RWPE2 (cell line): Measurements from ENCODE around the gene CALD1.

ENCODE experiments used
- ATAC-seq: fragments of 200-7000 bp; cut with Tn5 transposase; 3 replicates; pipeline ENCODE4 v1.9.1; 2021; ENCODE audit warnings: low read depth
- DNase-seq: peaks from one replicate; pipeline ENCODE4 v3.0.0-alpha.2; 2020; ENCODE audit warnings: low spot score
- H3K27ac ChIP-seq: fragments of 450-650 bp; 2 replicates; pipeline ENCODE4 v1.5.1; 2017; ENCODE audit warnings: mild to moderate bottlenecking; ENCODE audit not compliant: poor library complexity, severe bottlenecking
- H3K27me3 ChIP-seq: fragments of 250-450 bp; sonication (Bioruptor Pico); 2 replicates; pipeline ENCODE4 v1.5.1; 2021; ENCODE audit warnings: mild to moderate bottlenecking, moderate library complexity; ENCODE audit not compliant: insufficient read depth, poor library complexity, severe bottlenecking
- H3K36me3 ChIP-seq: fragments of 250-450 bp; sonication (Bioruptor Pico); 2 replicates; pipeline ENCODE4 v1.5.1; 2020; ENCODE audit warnings: low read depth, mild to moderate bottlenecking, moderate library complexity
- H3K4me1 ChIP-seq: fragments of 250-450 bp; sonication (Bioruptor Pico); 2 replicates; pipeline ENCODE4 v1.5.1; 2021; ENCODE audit warnings: mild to moderate bottlenecking, moderate library complexity; ENCODE audit not compliant: insufficient read depth, poor library complexity, severe bottlenecking
- H3K4me3 ChIP-seq: fragments of 250-450 bp; sonication (Bioruptor Pico); 2 replicates; pipeline ENCODE4 v1.5.1; 2021; ENCODE audit warnings: mild to moderate bottlenecking, moderate library complexity; ENCODE audit not compliant: severe bottlenecking
- H3K9me3 ChIP-seq: fragments of 250-450 bp; sonication (Bioruptor Pico); 2 replicates; pipeline ENCODE4 v1.5.1; 2021; ENCODE audit warnings: mild to moderate bottlenecking, moderate library complexity; ENCODE audit not compliant: severe bottlenecking
- CTCF ChIP-seq: fragments of 450-650 bp; IDR thresholded peaks from one replicate; pipeline ENCODE4 v1.5.1; 2017; ENCODE audit warnings: mild to moderate bottlenecking, moderate library complexity; ENCODE audit not compliant: poor library complexity, severe bottlenecking

Gene CALD1

GRCh38 chr7:134879815-134880475, 100.5 kb downstream of the CALD1 start:
- TF ChIP-seq CTCF, result no peak

DNA sequence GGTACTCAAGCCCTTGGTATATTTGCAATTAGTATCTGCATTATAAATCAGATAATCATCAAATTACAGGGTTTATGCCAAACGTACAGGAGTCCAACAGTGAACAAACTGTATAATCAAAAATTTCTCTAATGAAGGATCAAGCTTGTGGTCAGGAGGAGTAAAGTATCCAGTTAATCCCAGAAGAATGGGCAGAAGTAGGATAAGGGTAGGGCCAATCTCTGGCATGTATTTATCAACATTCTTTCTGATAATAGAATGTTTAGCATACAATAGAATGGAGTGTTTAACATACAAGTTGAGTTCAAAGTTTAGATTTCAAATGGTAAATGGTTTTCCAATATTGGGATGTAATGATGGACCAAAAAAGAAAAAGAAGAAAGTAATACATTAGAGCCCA, 103.0 kb downstream of the CALD1 start:
- no peaks in the 10 kb centered on the region for H3K27me3 ChIP-seq
- no peak for TF ChIP-seq CTCF
- H3K4me3 ChIP-seq, result no peak overlapping the region
- no peaks in the 10 kb centered on the region for H3K9me3 ChIP-seq
- ATAC-seq (no peak), DNase-seq (no peak)
- no peak overlapping the region for H3K27ac ChIP-seq
- H3K36me3 ChIP-seq, result no peaks in the 10 kb centered on the region
- H3K4me1 ChIP-seq, result peaks cover 20% of the 10 kb centered on the region

More at GRCh38 chr7:134879815-134880475, 100.5 kb downstream of the CALD1 start:
- ATAC-seq (no peak), DNase-seq (no peak)
- Histone ChIP-seq H3K9me3 (no peaks in the 10 kb centered on the region), H3K27ac (no peak overlapping the region), H3K27me3 (no peaks in the 10 kb centered on the region), H3K36me3 (no peaks in the 10 kb centered on the region), H3K4me3 (no peak overlapping the region), H3K4me1 (no peaks in the 10 kb centered on the region)

DNA sequence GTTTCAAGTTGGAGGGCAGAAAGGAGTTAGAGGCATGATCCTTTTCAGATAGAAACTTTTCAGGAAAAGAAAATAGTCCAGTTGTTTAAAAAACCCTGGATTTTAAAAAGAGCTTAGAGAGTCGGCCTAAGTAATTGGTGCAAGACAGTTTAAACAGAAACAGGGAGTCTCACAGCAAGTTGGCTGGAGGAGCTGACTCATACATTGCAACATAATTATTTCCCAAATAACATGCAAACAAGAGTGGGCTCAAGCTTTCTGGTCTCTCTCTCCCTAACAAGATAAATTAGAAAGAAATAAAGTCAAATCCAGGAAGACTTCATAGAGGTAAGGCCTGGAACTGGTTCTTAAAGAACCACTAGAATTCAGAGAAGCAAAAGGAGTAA, 106.5 kb downstream of the CALD1 start:
- Histone ChIP-seq H3K9me3 (no peaks in the 10 kb centered on the region), H3K27me3 (no peaks in the 10 kb centered on the region), H3K27ac (peak overlapping the region; percentile 76), H3K4me1 (peaks cover 30% of the 10 kb centered on the region), H3K36me3 (no peaks in the 10 kb centered on the region), H3K4me3 (no peak overlapping the region)
- ATAC-seq (peak; percentile 68), DNase-seq (no peak)
- no peak for TF ChIP-seq CTCF

DNA sequence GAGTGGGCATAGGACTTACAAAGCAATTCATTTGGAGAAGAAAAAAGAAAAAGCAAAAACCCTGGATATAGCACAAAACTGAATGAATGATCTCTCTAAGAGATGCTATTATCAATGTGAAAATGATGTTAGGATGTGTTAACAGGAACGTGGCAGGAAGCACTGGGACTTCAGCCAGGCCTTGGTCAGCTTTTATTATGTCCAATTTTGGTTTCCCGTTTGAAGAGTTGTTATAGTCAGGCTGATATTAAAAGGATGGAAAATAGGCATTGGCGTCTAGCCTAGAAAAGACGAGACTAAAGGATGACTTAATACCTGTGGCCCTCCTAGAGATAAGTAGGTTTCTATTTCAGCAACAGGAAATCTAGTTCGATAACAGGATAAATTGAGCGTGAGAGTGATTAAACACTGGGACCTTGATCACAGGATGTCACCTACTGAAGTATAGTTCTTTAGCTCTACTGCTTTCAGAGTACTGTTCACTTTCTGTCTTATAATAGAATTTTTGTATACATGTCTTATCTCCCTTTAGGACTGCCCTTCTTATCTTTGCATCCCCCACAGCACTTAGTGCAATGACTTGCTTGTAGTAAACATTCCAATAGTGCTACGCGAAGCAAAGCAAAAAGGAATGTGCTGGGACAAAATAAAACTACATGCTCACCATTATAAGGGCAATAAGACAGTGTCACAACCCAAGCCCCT, 107.1 kb downstream of the CALD1 start:
- TF ChIP-seq CTCF, result no peak
- peaks cover 32% of the 10 kb centered on the region for H3K4me1 ChIP-seq
- no peaks in the 10 kb centered on the region for H3K27me3 ChIP-seq
- no peaks in the 10 kb centered on the region for H3K9me3 ChIP-seq
- no peak for DNase-seq
- peak overlapping the region; percentile 76 for H3K27ac ChIP-seq
- ATAC-seq, result 0 out of 3 replicates have a peak, but pooled peaks have one; percentile 2
- no peak overlapping the region for H3K4me3 ChIP-seq
- H3K36me3 ChIP-seq, result no peaks in the 10 kb centered on the region

DNA sequence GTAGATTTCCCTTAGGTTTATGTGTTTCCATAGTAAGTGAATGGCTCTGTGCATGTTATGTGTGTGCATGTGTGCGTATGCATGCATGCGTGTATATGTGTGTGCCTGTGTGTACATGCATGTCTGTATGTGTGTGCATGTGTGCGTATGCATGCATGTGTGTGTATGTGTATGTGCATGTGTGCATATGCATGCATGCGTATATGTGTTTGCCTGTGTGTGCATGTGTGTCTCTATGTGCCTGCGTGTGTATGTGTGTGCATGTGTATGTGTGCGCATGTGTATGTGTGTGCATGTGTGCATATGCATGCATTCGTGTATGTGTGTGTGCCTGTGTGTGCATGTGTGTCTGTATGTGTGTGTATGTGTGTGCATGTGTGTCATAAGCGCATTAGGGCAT, 108.1 kb downstream of the CALD1 start:
- DNase-seq (no peak), ATAC-seq (no peak)
- Histone ChIP-seq H3K4me1 (peaks cover 35% of the 10 kb centered on the region), H3K27me3 (no peaks in the 10 kb centered on the region), H3K9me3 (no peaks in the 10 kb centered on the region), H3K36me3 (no peaks in the 10 kb centered on the region), H3K4me3 (no peak overlapping the region), H3K27ac (peak overlapping the region; percentile 76)
- TF ChIP-seq CTCF, result no peak
